D721Med (cell line): ENCODE data around the gene EPB41.
A peak's percentile ranks its signal among the peaks of the same experiment; 100 is the strongest.

Experiments
- DNase-seq: peaks from one replicate; pipeline ENCODE4 v3.0.0; 2011; ENCODE audit warnings: low spot score; ENCODE audit not compliant: insufficient read length
- FAIRE-seq: peaks from 2 replicates; lab custom pipeline; 2011; peaks lifted over from hg19 to GRCh38; lab: Jason Lieb, UNC
- TF ChIP-seq, protein P1 (sequence below): IDR thresholded peaks from 2 replicates; pipeline ENCODE4 v1.5.1; 2012; ENCODE audit warnings: mild to moderate bottlenecking, control low read depth; ENCODE audit not compliant: insufficient read depth; ENCODE audit errors: missing control alignments

EPB41 gene

DNA sequence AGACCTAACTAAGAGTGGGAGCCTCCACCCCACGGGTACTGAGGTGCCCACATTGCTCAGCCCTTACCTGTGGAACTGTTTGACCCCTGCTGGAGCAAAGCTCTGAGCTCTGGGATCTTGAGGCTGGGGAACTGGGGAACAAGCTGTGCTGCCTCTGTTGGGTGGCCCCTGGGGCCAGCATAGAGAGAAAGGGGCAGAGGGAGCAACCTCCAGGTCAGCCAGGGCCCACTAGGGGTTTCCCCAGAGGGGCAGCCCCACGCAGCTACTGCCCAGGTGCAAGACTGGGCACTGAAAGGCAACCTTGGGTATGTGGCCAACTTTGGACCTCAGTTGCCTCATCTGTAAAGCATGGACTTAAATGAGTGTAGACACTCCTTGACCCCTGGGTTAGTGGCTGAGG lies 23.5 kb upstream of the EPB41 start:
- TF ChIP-seq, protein P1, sequence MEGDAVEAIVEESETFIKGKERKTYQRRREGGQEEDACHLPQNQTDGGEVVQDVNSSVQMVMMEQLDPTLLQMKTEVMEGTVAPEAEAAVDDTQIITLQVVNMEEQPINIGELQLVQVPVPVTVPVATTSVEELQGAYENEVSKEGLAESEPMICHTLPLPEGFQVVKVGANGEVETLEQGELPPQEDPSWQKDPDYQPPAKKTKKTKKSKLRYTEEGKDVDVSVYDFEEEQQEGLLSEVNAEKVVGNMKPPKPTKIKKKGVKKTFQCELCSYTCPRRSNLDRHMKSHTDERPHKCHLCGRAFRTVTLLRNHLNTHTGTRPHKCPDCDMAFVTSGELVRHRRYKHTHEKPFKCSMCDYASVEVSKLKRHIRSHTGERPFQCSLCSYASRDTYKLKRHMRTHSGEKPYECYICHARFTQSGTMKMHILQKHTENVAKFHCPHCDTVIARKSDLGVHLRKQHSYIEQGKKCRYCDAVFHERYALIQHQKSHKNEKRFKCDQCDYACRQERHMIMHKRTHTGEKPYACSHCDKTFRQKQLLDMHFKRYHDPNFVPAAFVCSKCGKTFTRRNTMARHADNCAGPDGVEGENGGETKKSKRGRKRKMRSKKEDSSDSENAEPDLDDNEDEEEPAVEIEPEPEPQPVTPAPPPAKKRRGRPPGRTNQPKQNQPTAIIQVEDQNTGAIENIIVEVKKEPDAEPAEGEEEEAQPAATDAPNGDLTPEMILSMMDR, result no peak
- no peak for DNase-seq
- FAIRE-seq, result no peak

DNA sequence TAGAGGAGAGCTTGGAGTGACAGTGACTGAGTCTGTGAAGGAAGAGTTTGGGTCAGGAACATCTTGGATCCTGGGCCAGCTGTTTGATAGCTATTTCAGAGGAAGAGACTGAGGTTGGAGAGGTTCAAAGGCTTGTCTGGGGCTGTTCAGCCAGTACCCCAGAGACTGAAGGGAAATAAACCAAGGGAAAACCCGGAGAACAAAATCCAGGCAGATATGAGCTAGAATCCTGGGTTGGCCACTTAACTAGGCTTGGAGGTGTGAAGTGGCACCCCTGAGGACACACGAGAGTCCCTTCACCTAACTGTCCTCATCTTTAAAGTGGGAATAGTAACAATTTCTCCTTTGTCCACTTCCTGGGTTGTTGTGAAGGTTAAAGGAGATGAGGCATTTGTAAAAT lies 23.1 kb upstream of the EPB41 start:
- no peak for FAIRE-seq
- TF ChIP-seq, protein P1, result no peak
- no peak for DNase-seq

DNA sequence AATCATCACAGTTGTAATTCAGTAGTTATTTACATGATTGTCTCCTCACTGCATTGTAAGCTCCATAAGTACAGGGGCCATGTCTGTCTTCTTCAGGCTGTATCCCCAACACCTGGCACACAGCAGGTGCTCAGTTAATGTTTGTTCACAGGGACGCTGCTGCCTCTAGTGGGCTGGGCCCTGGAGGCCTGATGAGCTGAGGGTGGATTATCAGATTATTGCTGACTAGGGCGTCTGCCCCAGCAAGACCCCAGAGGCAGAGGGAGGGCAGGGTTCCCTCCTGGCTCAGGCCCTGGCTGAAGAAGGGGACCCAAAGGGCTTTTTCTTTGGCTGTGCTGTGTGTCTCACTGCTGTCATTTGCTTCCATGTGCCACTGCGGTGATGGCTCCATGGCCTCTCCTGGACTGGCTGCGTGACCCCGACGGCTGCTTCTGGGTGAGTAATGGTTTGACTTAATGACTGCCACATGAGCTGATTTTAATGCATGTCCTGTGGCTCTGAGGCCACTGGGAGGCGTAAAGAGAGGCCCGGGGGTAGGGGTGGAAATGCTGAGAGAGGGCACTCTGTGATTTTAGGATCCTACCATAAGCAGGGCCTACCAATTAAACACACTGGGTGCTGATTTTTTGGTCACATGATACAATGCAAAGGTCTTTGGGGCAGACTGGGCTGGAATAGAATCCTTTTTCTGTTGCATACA lies 20.8 kb upstream of the EPB41 start:
- DNase-seq, result no peak
- FAIRE-seq, result no peak

DNA sequence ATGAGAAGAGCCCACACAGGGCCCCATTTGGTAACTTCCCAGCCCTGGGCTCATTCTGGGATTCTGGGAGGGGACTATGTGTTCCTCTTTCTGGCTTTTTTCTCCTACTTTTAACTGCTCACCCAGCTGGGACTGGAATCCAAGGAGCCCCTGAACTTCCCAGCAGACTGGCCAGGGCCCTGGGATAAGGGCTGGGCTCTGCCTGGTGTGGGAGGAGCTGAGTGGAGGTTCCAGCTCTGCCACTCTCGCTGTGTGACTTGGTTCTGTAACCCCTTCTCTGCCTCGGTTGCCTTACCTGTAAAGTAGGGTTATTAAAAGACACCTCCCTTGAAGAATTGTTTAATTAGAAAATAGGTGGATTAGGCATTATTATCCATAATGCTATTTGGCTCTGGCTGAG lies 19.6 kb upstream of the EPB41 start:
- FAIRE-seq (no peak), DNase-seq (no peak)
- TF ChIP-seq, protein P1, result no peak

More for the DNA sequence above, 20.8 kb upstream of the EPB41 start:
- TF ChIP-seq, protein P1, result peak; percentile 38

DNA sequence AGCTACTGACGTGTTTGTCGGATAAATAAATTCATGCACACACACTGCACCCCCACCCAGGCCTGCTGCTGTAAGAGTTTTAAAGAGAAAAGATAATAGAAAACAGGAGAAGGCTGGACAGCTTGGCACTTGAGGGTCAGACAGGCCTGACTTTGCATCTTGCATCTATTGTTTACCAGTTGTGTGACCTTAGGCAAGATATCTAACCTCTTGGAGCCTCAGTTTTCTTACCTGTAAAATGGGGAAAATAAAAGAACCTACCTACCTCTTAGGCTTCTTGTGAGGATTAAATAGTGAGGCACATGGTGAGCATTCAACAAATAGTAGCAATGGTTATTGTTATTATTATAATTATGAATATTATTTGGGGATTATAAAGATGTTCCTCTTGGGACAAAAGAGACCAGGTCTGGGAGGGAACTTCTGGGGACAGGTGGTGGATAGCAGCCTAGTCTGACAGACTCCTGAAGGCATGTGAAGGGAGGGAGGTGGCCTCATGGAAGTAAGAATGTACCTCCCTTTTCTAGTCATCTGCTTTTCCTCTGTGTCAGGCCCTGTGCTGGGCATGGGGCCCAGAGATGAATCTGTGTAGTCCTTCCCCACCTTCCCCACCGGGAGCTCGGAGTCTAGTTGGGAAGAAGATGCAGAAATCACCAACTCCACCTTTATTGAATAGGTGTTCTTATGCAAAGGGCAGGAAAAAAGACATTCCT lies 18.3 kb upstream of the EPB41 start:
- TF ChIP-seq, protein P1, result no peak
- FAIRE-seq (no peak), DNase-seq (no peak)

DNA sequence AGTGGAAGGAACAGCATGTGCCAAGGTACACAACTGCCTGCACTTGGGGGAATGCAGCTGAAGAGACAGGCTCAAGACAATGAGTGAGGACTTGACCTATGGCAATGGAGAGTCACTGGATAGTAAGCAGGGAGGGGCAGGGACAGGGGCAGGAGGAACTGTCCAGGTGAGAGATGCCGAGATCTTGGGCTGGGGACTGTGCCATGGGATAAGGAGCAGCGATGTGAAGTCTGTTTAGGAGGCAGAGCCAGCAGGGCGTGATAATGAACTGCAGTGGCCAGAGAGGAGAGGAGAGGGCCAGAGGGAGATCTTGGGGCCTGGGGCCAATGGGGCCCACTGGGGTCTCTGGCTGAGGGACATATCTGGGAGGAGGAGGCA lies 17.8 kb upstream of the EPB41 start:
- DNase-seq, result no peak
- FAIRE-seq, result no peak
- TF ChIP-seq, protein P1, result no peak

DNA sequence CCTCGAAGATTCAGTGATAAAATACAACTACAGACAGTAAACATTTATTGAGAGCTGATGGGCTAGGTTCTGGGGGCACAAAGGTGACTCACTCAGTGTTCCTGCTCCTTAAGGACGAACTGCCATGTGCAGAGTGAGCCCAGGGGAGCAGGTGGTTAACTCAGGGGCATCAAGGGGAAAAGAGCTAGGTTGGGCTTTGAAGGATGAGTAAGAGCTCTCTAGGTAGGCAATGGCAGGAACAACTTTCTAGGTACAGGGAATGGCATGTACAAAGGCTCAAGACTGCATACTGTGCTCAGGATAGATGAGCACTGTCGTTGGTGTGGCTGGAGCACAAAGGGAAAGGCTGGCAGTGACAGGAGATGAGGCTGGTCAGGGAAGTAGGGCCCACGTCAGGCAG lies 16.6 kb upstream of the EPB41 start:
- DNase-seq (no peak), FAIRE-seq (no peak)
- TF ChIP-seq, protein P1, result no peak
